ENCODE results near the gene RIMBP3C. TPM values are rescaled to one million over a fixed set of nuclear protein-coding genes. Genes with fewer than 3 reads are reported as not detected.
"Not testable (repeated sequence)": the region's sequence is repeated elsewhere in the genome, so short reads cannot be mapped to it uniquely, and the experiment has no call there.

Gene RIMBP3C
- total and polyA plus RNA-seq, 2 donors from 2014 or later, result 0.22 TPM; not detected in 1

- Histone ChIP-seq H3K4me3 (ENCODE audit: low read length in 3 of 3) (no peak overlapping the region), H3K4me1 (ENCODE audit: control insufficient read depth in 2 of 3, insufficient read depth in 2 of 3, low read depth in 1 of 3, low read length in 3 of 3) (peaks cover 0 to 44% (median 32%) of the 10 kb centered on the region in 3 donors), H3K36me3 (ENCODE audit: control insufficient read depth in 2 of 3, insufficient read depth in 3 of 3, low read length in 3 of 3) (no peaks in the 10 kb centered on the region), H3K27ac (ENCODE audit: low read depth in 2 of 2, low read length in 2 of 2) (no peak overlapping the region), H3K27me3 (ENCODE audit: control insufficient read depth, insufficient read depth, low read length) (no peaks in the 10 kb centered on the region), H3K9me3 (ENCODE audit: control insufficient read depth in 2 of 3, insufficient read depth in 1 of 3, low read length in 3 of 3) (no peaks in the 10 kb centered on the region), H3K9ac (ENCODE audit: low read length in 3 of 3) (no peak overlapping the region)
- DNase-seq (no peak), FAIRE-seq (no peak)
- no peak for TF ChIP-seq CTCF (IDR thresholded peaks at IDR 0.05; ENCODE audit: borderline replicate concordance, extremely low read depth, insufficient read depth)
- intact Hi-C loops (cut with DNase I), result no loop called here
These were observed 20.4 kb upstream of the RIMBP3C start for GRCh38 chr22:21571679-21572078.

- no peak for DNase-seq
- no peak overlapping the region for H3K4me3 ChIP-seq (ENCODE audit: low read length in 3 of 3)
- peaks cover 0 to 44% (median 32%) of the 10 kb centered on the region in 3 donors for H3K4me1 ChIP-seq (ENCODE audit: control insufficient read depth in 2 of 3, insufficient read depth in 2 of 3, low read depth in 1 of 3, low read length in 3 of 3)
- H3K9ac ChIP-seq (ENCODE audit: low read length in 3 of 3), result no peak overlapping the region
- H3K27ac ChIP-seq (ENCODE audit: low read depth in 2 of 2, low read length in 2 of 2), result no peak overlapping the region
- H3K9me3 ChIP-seq (ENCODE audit: control insufficient read depth in 2 of 3, insufficient read depth in 1 of 3, low read length in 3 of 3), result no peaks in the 10 kb centered on the region
- intact Hi-C loops (cut with DNase I), result no loop called here
- no peak for TF ChIP-seq CTCF (IDR thresholded peaks at IDR 0.05; ENCODE audit: borderline replicate concordance, extremely low read depth, insufficient read depth)
- no peaks in the 10 kb centered on the region for H3K27me3 ChIP-seq (ENCODE audit: control insufficient read depth, insufficient read depth, low read length)
- FAIRE-seq, result no peak
- no peaks in the 10 kb centered on the region for H3K36me3 ChIP-seq (ENCODE audit: control insufficient read depth in 2 of 3, insufficient read depth in 3 of 3, low read length in 3 of 3)
These were observed 19.1 kb upstream of the RIMBP3C start for GRCh38 chr22:21570398-21570797.

- TF ChIP-seq CTCF (IDR thresholded peaks at IDR 0.05; ENCODE audit: borderline replicate concordance, extremely low read depth, insufficient read depth), result no peak
- Histone ChIP-seq H3K27ac (ENCODE audit: low read depth in 2 of 2, low read length in 2 of 2) (no peak overlapping the region), H3K9ac (ENCODE audit: low read length in 3 of 3) (peak overlapping the region in 1 of 3 donors; percentile 5), H3K9me3 (ENCODE audit: control insufficient read depth in 2 of 3, insufficient read depth in 1 of 3, low read length in 3 of 3) (no peaks in the 10 kb centered on the region), H3K36me3 (ENCODE audit: control insufficient read depth in 2 of 3, insufficient read depth in 3 of 3, low read length in 3 of 3) (no peaks in the 10 kb centered on the region), H3K27me3 (ENCODE audit: control insufficient read depth, insufficient read depth, low read length) (no peaks in the 10 kb centered on the region), H3K4me1 (ENCODE audit: control insufficient read depth in 2 of 3, insufficient read depth in 2 of 3, low read depth in 1 of 3, low read length in 3 of 3) (peaks cover 0 to 44% (median 32%) of the 10 kb centered on the region in 3 donors), H3K4me3 (ENCODE audit: low read length in 3 of 3) (peak overlapping the region in 2 of 3 donors; percentile 17 to 89)
- intact Hi-C loops (cut with DNase I), result no loop called here
- DNase-seq, result no peak
- no peak for FAIRE-seq
These were observed 18.4 kb upstream of the RIMBP3C start for GRCh38 chr22:21569459-21570170.

- Histone ChIP-seq H3K4me3 (ENCODE audit: low read length in 3 of 3) (peak overlapping the region; percentile 56 to 89 (median 83)), H3K4me1 (ENCODE audit: control insufficient read depth in 2 of 3, insufficient read depth in 2 of 3, low read depth in 1 of 3, low read length in 3 of 3) (peaks cover 0 to 44% (median 27%) of the 10 kb centered on the region in 3 donors), H3K9ac (ENCODE audit: low read length in 3 of 3) (peak overlapping the region in 1 of 3 donors; percentile 96)
- H3K9me3 ChIP-seq (ENCODE audit: control insufficient read depth in 2 of 3, insufficient read depth in 1 of 3, low read length in 3 of 3); H3K36me3 ChIP-seq (ENCODE audit: control insufficient read depth in 2 of 3, insufficient read depth in 3 of 3, low read length in 3 of 3); FAIRE-seq; H3K27me3 ChIP-seq (ENCODE audit: control insufficient read depth, insufficient read depth, low read length); DNase-seq; H3K27ac ChIP-seq (ENCODE audit: low read depth in 2 of 2, low read length in 2 of 2); intact Hi-C loops (cut with DNase I): not testable (repeated sequence)
These were observed 17.8 kb upstream of the RIMBP3C start for GRCh38 chr22:21569076-21569427.

All from kidney (tissue), 14 donors.